ENCODE data around the gene SH3PXD2B. TPM values are rescaled to one million over a fixed set of nuclear protein-coding genes. Genes with fewer than 3 reads are reported as not detected.
"Not testable (repeated sequence)": the region's sequence is repeated elsewhere in the genome, so short reads cannot be mapped to it uniquely, and the experiment has no call there.

Gene SH3PXD2B
- total and polyA plus RNA-seq, 8 donors = 4.2 to 24.9 (median 11.0) TPM

GRCh38 chr5:172299916-172300439 is 154.3 kb downstream of the SH3PXD2B start:
- Histone ChIP-seq H3K27me3 (no peaks in the 10 kb centered on the region), H3K27ac (no peak overlapping the region), H3K36me3 (no peaks in the 10 kb centered on the region), H3K4me3 (no peak overlapping the region), H3K9me3 (no peaks in the 10 kb centered on the region), H3K4me1 (no peaks in the 10 kb centered on the region)
- WGBS, 2 donors = 78 to 83% methylated on average over 2 of the region's 2 CpGs
- ATAC-seq = peak in 1 of 4 donors; percentile 41
- no peak for TF ChIP-seq CTCF (IDR thresholded peaks at IDR 0.05)
- no peak for DNase-seq
- intact Hi-C loops (cut with DNase I) = loop anchor here in 1 of 3 donors (10.0 kb wide), 1 partner anchor 195 kb away; no protein-coding TSS in a partner anchor
- no peak for FAIRE-seq

GRCh38 chr5:172294831-172295230 is 159.5 kb downstream of the SH3PXD2B start:
- H3K9me3 ChIP-seq = no peaks in the 10 kb centered on the region
- FAIRE-seq (no peak), DNase-seq (no peak), ATAC-seq (no peak)
- no peaks in the 10 kb centered on the region for H3K27me3 ChIP-seq
- peaks cover 4 to 8% (median 5%) of the 10 kb centered on the region in 3 donors for H3K4me1 ChIP-seq
- no peak overlapping the region for H3K27ac ChIP-seq
- intact Hi-C loops (cut with DNase I) = loop anchor here in 1 of 3 donors (10.0 kb wide), 1 partner anchor 190 kb away; no protein-coding TSS in a partner anchor
- no peaks in the 10 kb centered on the region for H3K36me3 ChIP-seq
- H3K4me3 ChIP-seq = no peak overlapping the region
- no peak for TF ChIP-seq CTCF (IDR thresholded peaks at IDR 0.05)

DNA sequence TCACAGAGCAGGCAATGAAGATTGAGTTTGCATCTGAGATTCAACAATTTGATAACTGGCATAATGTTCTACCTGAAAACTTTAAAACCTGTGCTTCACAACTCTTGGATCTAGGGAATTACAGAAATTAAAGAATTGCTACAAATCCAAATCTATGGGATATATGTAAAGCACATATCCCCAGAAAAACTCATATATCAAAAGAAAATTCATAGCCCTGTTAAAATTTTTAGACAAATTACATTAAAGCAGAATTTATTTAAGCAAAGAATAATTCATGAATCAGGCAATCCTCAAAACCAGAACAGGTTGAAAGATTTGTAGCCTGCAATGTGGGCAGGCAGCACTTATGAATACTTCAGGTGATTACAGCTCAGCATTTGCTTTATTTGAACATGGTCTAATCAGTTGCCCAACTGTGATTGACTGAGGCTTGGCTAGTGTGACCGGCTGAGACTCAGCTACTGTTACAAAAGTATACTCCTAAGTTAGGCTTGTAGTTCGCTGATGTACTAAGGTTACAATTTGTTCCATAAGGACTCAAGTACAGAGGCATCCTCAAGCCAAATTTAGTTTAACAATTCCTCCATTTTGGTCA is 160.5 kb downstream of the SH3PXD2B start:
- peaks cover 4 to 8% (median 5%) of the 10 kb centered on the region in 3 donors for H3K4me1 ChIP-seq
- H3K4me3 ChIP-seq = no peak overlapping the region
- no peaks in the 10 kb centered on the region for H3K27me3 ChIP-seq
- peak in 2 of 6 donors; percentile 37 to 46 for DNase-seq
- 24 to 29% methylated on average over 2 of the region's 2 CpGs for WGBS, 2 donors
- no peaks in the 10 kb centered on the region for H3K9me3 ChIP-seq
- TF ChIP-seq CTCF (IDR thresholded peaks at IDR 0.05) = peak in 2 of 4 donors; percentile 2 to 4
- no peak overlapping the region for H3K27ac ChIP-seq
- peak; percentile 76 to 90 (median 86) for ATAC-seq
- no peak for FAIRE-seq
- intact Hi-C loops (cut with DNase I) = loop anchor here in 1 of 3 donors (10.0 kb wide), 1 partner anchor 189 kb away; no protein-coding TSS in a partner anchor
- H3K36me3 ChIP-seq = no peaks in the 10 kb centered on the region

DNA sequence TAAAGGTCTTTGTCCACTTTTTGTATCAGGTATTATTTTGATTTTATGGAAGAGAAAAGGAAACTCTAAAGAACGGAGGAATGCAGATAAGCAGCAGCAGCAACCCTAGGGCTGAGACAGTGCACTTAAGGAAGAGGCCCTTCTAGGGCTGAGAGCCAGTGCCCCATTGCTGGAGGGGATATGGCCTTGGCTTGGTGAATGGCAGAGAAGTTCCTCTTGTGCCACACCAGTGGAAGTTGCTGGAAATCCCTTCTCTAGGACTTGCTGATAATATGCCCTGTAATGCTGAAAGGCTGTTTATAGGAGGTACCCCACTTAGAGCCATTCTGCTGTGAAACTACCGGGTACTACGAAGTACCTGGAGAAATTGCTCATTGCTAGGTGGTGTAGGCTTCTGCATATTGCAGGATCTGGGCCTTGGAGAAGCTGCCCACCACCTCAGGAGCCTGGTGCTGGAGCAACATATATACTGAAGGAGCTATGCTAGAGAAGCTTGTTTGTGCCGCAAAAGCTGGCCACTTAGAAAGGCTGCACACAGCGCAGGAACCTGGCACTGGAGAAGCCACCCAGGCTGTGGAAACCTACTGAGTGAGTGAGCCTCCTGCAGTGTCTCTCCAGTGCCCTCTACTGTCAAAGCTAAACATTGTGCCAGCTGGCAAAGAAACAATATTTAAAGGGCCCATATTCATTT is 161.1 kb downstream of the SH3PXD2B start:
- intact Hi-C loops (cut with DNase I) = loop anchor here in 1 of 3 donors (10.0 kb wide), 1 partner anchor 188 kb away; no protein-coding TSS in a partner anchor
- peak; percentile 65 for FAIRE-seq
- no peak overlapping the region for H3K27ac ChIP-seq

DNA sequence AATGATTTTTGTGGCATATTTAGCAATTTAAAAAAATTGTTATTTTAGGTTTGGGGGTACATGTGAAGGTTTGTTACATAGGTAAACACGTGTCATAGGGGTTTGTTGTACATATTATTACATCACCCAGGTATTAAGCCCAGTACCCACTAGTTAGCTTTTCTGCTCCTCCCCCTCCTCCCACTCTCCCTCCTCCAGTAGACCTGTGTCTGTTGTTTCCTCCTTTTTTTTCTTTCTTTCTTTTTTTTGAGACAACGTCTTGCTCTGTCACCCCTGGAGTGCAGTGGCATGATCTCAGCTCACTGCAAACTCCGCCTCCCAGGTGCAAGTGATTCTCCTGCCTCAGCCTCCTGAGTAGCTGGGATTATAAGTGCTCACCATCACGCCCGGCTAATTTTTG is 162.5 kb downstream of the SH3PXD2B start:
- WGBS, 2 donors = 83 to 87% methylated on average over 5 of the region's 5 CpGs
- H3K9me3 ChIP-seq, H3K27ac ChIP-seq, FAIRE-seq, H3K4me3 ChIP-seq, H3K4me1 ChIP-seq, ATAC-seq, H3K27me3 ChIP-seq, H3K36me3 ChIP-seq, DNase-seq: not testable (repeated sequence)
- intact Hi-C loops (cut with DNase I) = loop anchor here in 1 of 3 donors (10.0 kb wide), 1 partner anchor 187 kb away; no protein-coding TSS in a partner anchor

More for the DNA sequence above, 161.1 kb downstream of the SH3PXD2B start:
- no peaks in the 10 kb centered on the region for H3K27me3 ChIP-seq
- H3K4me1 ChIP-seq = peaks cover 4 to 8% (median 5%) of the 10 kb centered on the region in 3 donors
- no peak overlapping the region for H3K4me3 ChIP-seq
- DNase-seq = peak; percentile 60 to 76 (median 70)
- TF ChIP-seq CTCF (IDR thresholded peaks at IDR 0.05) = peak; percentile 51 to 76 (median 69)
- no peaks in the 10 kb centered on the region for H3K9me3 ChIP-seq
- 26 to 28% methylated on average over 5 of the region's 5 CpGs for WGBS, 2 donors
- H3K36me3 ChIP-seq = no peaks in the 10 kb centered on the region
- peak; percentile 93 to 99 (median 99) for ATAC-seq
